ENCODE data around the gene SPHKAP.
"Not testable (repeated sequence)": the region's sequence is repeated elsewhere in the genome, so short reads cannot be mapped to it uniquely, and the experiment has no call there.

SPHKAP gene

GRCh38 chr2:228094377-228094921 lies 87.0 kb downstream of the SPHKAP start:
- Histone ChIP-seq H3K36me3 (ENCODE audit: insufficient read depth, low read length) (no peaks in the 10 kb centered on the region), H3K9ac (ENCODE audit: low read length) (no peak overlapping the region), H3K27ac (ENCODE audit: low read depth, low read length) (no peak overlapping the region), H3K4me3 (ENCODE audit: low read depth in 1 of 2, low read length in 2 of 2) (no peak overlapping the region), H3K27me3 (ENCODE audit: control insufficient read depth in 1 of 2, insufficient read depth in 2 of 2, low read length in 2 of 2) (no peaks in the 10 kb centered on the region), H3K4me1 (ENCODE audit: insufficient read depth, low read length) (no peaks in the 10 kb centered on the region), H3K9me3 (ENCODE audit: low read length) (no peaks in the 10 kb centered on the region)

GRCh38 chr2:228092056-228092455 lies 89.4 kb downstream of the SPHKAP start:
- no peak overlapping the region for H3K9ac ChIP-seq (ENCODE audit: low read length)
- H3K4me3 ChIP-seq (ENCODE audit: low read depth in 1 of 2, low read length in 2 of 2): no peak overlapping the region
- H3K9me3 ChIP-seq (ENCODE audit: low read length): no peaks in the 10 kb centered on the region
- no peaks in the 10 kb centered on the region for H3K27me3 ChIP-seq (ENCODE audit: control insufficient read depth in 1 of 2, insufficient read depth in 2 of 2, low read length in 2 of 2)
- H3K4me1 ChIP-seq (ENCODE audit: insufficient read depth, low read length): no peaks in the 10 kb centered on the region
- H3K27ac ChIP-seq (ENCODE audit: low read depth, low read length): no peak overlapping the region
- H3K36me3 ChIP-seq (ENCODE audit: insufficient read depth, low read length): no peaks in the 10 kb centered on the region

- Histone ChIP-seq H3K4me1 (ENCODE audit: insufficient read depth, low read length) (no peaks in the 10 kb centered on the region), H3K27ac (ENCODE audit: low read depth, low read length) (no peak overlapping the region)
These were observed 94.9 kb downstream of the SPHKAP start for GRCh38 chr2:228086561-228086960.

GRCh38 chr2:228084717-228085116 lies 96.8 kb downstream of the SPHKAP start:
- Histone ChIP-seq H3K9me3 (ENCODE audit: low read length) (no peaks in the 10 kb centered on the region), H3K9ac (ENCODE audit: low read length) (no peak overlapping the region), H3K4me1 (ENCODE audit: insufficient read depth, low read length) (no peaks in the 10 kb centered on the region), H3K36me3 (ENCODE audit: insufficient read depth, low read length) (no peaks in the 10 kb centered on the region), H3K27ac (ENCODE audit: low read depth, low read length) (no peak overlapping the region), H3K27me3 (ENCODE audit: control insufficient read depth in 1 of 2, insufficient read depth in 2 of 2, low read length in 2 of 2) (no peaks in the 10 kb centered on the region), H3K4me3 (ENCODE audit: low read depth in 1 of 2, low read length in 2 of 2) (no peak overlapping the region)

More at GRCh38 chr2:228086561-228086960, 94.9 kb downstream of the SPHKAP start:
- no peaks in the 10 kb centered on the region for H3K27me3 ChIP-seq (ENCODE audit: control insufficient read depth in 1 of 2, insufficient read depth in 2 of 2, low read length in 2 of 2)
- H3K9ac ChIP-seq (ENCODE audit: low read length): no peak overlapping the region
- H3K4me3 ChIP-seq (ENCODE audit: low read depth in 1 of 2, low read length in 2 of 2): no peak overlapping the region
- H3K9me3 ChIP-seq (ENCODE audit: low read length): no peaks in the 10 kb centered on the region
- H3K36me3 ChIP-seq (ENCODE audit: insufficient read depth, low read length): no peaks in the 10 kb centered on the region

DNA sequence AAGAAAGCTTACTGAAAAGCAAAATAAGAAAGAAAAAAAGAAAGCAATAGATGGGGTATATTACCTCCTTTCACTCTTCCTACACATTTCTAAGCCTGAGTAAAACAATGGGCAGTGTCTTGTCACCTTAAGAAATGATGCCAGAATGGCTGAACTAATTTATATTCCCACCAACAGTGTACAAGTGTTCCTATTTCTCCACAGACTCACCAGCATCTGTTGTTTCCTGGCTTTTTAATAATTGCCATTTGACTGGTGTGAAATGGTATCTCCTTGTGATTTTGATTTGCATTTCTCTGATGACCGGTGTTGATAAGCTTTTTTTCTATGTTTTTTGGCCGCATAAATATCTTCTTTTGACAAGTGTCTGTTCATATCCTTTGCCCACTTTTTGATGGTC lies 98.4 kb downstream of the SPHKAP start:
- H3K4me1 ChIP-seq (ENCODE audit: insufficient read depth, low read length): no peaks in the 10 kb centered on the region
- no peaks in the 10 kb centered on the region for H3K9me3 ChIP-seq (ENCODE audit: low read length)
- H3K4me3 ChIP-seq (ENCODE audit: low read depth in 1 of 2, low read length in 2 of 2): no peak overlapping the region
- H3K27me3 ChIP-seq (ENCODE audit: control insufficient read depth in 1 of 2, insufficient read depth in 2 of 2, low read length in 2 of 2): no peaks in the 10 kb centered on the region
- H3K27ac ChIP-seq (ENCODE audit: low read depth, low read length): no peak overlapping the region
- H3K36me3 ChIP-seq (ENCODE audit: insufficient read depth, low read length): no peaks in the 10 kb centered on the region
- H3K9ac ChIP-seq (ENCODE audit: low read length): no peak overlapping the region

DNA sequence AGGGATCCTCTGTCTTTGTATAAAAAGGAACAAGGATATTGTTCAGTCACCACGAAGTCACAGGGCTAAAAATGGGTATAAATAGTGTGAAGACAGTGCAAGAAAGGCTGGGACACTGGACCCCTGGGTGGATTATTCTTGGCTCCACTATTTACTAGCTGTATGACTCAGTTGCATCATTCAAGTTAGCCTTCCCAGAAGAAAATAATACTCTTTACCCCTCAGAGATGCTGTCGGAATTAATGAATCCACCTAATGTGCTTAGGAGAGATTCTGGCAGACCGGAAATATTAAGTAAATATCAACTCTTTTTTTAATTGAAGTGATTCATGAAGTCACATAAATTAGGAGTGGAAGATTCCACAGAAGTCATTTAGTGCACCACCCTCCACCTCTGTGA lies 98.9 kb downstream of the SPHKAP start:
- no peak overlapping the region for H3K9ac ChIP-seq (ENCODE audit: low read length)
- no peak overlapping the region for H3K4me3 ChIP-seq (ENCODE audit: low read depth in 1 of 2, low read length in 2 of 2)
- no peaks in the 10 kb centered on the region for H3K9me3 ChIP-seq (ENCODE audit: low read length)
- no peaks in the 10 kb centered on the region for H3K27me3 ChIP-seq (ENCODE audit: control insufficient read depth in 1 of 2, insufficient read depth in 2 of 2, low read length in 2 of 2)
- H3K4me1 ChIP-seq (ENCODE audit: insufficient read depth, low read length): no peaks in the 10 kb centered on the region
- no peak overlapping the region for H3K27ac ChIP-seq (ENCODE audit: low read depth, low read length)
- H3K36me3 ChIP-seq (ENCODE audit: insufficient read depth, low read length): no peaks in the 10 kb centered on the region

DNA sequence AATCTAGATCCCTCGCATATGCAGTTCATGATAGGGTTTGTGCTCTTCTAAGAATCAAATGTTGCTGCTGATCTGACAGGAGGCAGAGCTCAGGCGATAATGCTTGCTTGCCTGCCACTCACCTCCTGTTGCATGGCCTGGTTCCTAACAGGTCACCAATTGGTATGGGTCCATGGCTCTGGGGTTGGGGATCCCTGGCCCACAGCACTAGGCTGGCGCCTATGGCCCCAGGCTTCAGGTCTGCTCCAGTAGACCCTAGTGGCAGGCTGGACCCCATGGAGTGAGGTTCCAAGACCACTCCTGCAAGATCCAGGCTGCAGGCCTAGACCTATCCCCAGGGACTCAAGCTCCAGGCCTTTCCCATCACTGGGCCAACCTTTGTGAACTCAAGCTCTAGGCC lies 102.3 kb downstream of the SPHKAP start:
- H3K4me3 ChIP-seq (ENCODE audit: low read depth in 1 of 2, low read length in 2 of 2): no peak overlapping the region
- no peak overlapping the region for H3K9ac ChIP-seq (ENCODE audit: low read length)
- no peaks in the 10 kb centered on the region for H3K36me3 ChIP-seq (ENCODE audit: insufficient read depth, low read length)
- no peak overlapping the region for H3K27ac ChIP-seq (ENCODE audit: low read depth, low read length)
- no peaks in the 10 kb centered on the region for H3K27me3 ChIP-seq (ENCODE audit: control insufficient read depth in 1 of 2, insufficient read depth in 2 of 2, low read length in 2 of 2)
- H3K9me3 ChIP-seq (ENCODE audit: low read length): no peaks in the 10 kb centered on the region
- H3K4me1 ChIP-seq (ENCODE audit: insufficient read depth, low read length): no peaks in the 10 kb centered on the region

DNA sequence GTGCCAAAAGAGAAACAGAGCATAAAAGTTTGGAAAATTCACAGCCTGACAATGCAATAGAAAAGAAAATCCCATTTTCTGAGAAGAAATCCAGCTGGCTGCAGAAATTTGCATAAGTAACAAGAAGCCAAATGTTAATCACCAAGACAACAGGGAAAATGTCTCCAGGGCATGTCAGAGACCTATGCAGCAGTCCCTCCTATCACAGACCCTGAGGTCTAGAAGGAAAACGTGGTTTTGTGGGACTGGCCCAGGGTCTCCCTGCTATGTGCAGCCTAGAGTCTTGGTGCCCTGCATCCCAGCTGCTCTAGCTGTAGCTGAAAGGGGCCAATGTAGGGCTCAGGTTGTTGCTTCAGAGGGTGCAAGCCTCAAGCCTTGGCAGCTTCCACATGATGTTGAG lies 104.8 kb downstream of the SPHKAP start:
- H3K36me3 ChIP-seq (ENCODE audit: insufficient read depth, low read length); H3K9ac ChIP-seq (ENCODE audit: low read length); H3K27me3 ChIP-seq (ENCODE audit: control insufficient read depth in 1 of 2, insufficient read depth in 2 of 2, low read length in 2 of 2); H3K4me3 ChIP-seq (ENCODE audit: low read depth in 1 of 2, low read length in 2 of 2); H3K27ac ChIP-seq (ENCODE audit: low read depth, low read length); H3K9me3 ChIP-seq (ENCODE audit: low read length); H3K4me1 ChIP-seq (ENCODE audit: insufficient read depth, low read length): not testable (repeated sequence)

DNA sequence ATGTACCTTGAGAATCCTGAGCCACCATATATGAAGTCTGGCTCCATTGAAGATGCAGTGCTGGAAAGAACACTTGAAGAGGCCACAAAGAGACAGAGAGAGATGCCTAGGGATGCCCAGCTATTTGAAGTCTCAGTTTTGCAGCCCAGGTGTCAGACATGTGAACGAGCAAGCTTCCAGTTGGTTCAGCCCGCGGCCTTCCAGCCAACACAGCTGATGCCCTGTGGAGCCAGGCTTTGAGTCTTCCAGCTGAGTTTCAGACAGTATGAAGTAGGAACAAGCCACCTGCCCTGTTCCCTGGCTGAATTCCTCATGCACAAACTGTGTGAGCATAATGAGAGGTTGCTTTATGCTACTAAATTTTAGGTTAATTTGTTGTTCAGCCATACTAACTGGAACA lies 108.8 kb downstream of the SPHKAP start:
- Histone ChIP-seq H3K4me1 (ENCODE audit: insufficient read depth, low read length) (no peaks in the 10 kb centered on the region), H3K9ac (ENCODE audit: low read length) (no peak overlapping the region), H3K27me3 (ENCODE audit: control insufficient read depth in 1 of 2, insufficient read depth in 2 of 2, low read length in 2 of 2) (no peaks in the 10 kb centered on the region), H3K9me3 (ENCODE audit: low read length) (no peaks in the 10 kb centered on the region), H3K27ac (ENCODE audit: low read depth, low read length) (no peak overlapping the region), H3K4me3 (ENCODE audit: low read depth in 1 of 2, low read length in 2 of 2) (no peak overlapping the region), H3K36me3 (ENCODE audit: insufficient read depth, low read length) (no peaks in the 10 kb centered on the region)

GRCh38 chr2:228067309-228067708 lies 114.2 kb downstream of the SPHKAP start:
- H3K27ac ChIP-seq (ENCODE audit: low read depth, low read length): no peak overlapping the region
- no peaks in the 10 kb centered on the region for H3K36me3 ChIP-seq (ENCODE audit: insufficient read depth, low read length)

GRCh38 chr2:228066126-228066798 lies 115.2 kb downstream of the SPHKAP start:
- Histone ChIP-seq H3K9me3 (ENCODE audit: low read length) (no peaks in the 10 kb centered on the region), H3K27ac (ENCODE audit: low read depth, low read length) (no peak overlapping the region), H3K9ac (ENCODE audit: low read length) (no peak overlapping the region), H3K4me3 (ENCODE audit: low read depth in 1 of 2, low read length in 2 of 2) (no peak overlapping the region), H3K36me3 (ENCODE audit: insufficient read depth, low read length) (no peaks in the 10 kb centered on the region), H3K27me3 (ENCODE audit: control insufficient read depth in 1 of 2, insufficient read depth in 2 of 2, low read length in 2 of 2) (no peaks in the 10 kb centered on the region), H3K4me1 (ENCODE audit: insufficient read depth, low read length) (no peaks in the 10 kb centered on the region)

More at GRCh38 chr2:228067309-228067708, 114.2 kb downstream of the SPHKAP start:
- Histone ChIP-seq H3K4me3 (ENCODE audit: low read depth in 1 of 2, low read length in 2 of 2) (no peak overlapping the region), H3K9me3 (ENCODE audit: low read length) (no peaks in the 10 kb centered on the region), H3K4me1 (ENCODE audit: insufficient read depth, low read length) (no peaks in the 10 kb centered on the region), H3K27me3 (ENCODE audit: control insufficient read depth in 1 of 2, insufficient read depth in 2 of 2, low read length in 2 of 2) (no peaks in the 10 kb centered on the region), H3K9ac (ENCODE audit: low read length) (no peak overlapping the region)

- no peaks in the 10 kb centered on the region for H3K4me1 ChIP-seq (ENCODE audit: insufficient read depth, low read length)
- H3K27ac ChIP-seq (ENCODE audit: low read depth, low read length): no peak overlapping the region
- no peaks in the 10 kb centered on the region for H3K27me3 ChIP-seq (ENCODE audit: control insufficient read depth in 1 of 2, insufficient read depth in 2 of 2, low read length in 2 of 2)
- H3K4me3 ChIP-seq (ENCODE audit: low read depth in 1 of 2, low read length in 2 of 2): no peak overlapping the region
- no peak overlapping the region for H3K9ac ChIP-seq (ENCODE audit: low read length)
- H3K9me3 ChIP-seq (ENCODE audit: low read length): no peaks in the 10 kb centered on the region
- no peaks in the 10 kb centered on the region for H3K36me3 ChIP-seq (ENCODE audit: insufficient read depth, low read length)
These were observed 115.8 kb downstream of the SPHKAP start for GRCh38 chr2:228065686-228066085.

All from muscle layer of colon (tissue), 2 donors.